IMR-90 (cell line): Measurements from ENCODE around the gene BMPER. TPM values are rescaled to one million over a fixed set of nuclear protein-coding genes. Genes with fewer than 3 reads are reported as not detected.

Source experiments
- ATAC-seq: fragments of 200-7000 bp; cut with Tn5 transposase; 2 replicates; pipeline ENCODE4 v1.9.1; 2020; ENCODE audit warnings: low read depth, mild to moderate bottlenecking, moderate library complexity
- BruUV-seq: library from RNA; stranded (reverse); fragments of 400-500 nt; replicated peaks from 2 replicates; lab custom pipeline; 2021; lab: Mats Ljungman, UMichigan
- CTCF ChIA-PET: fragments of 300-600 bp; formaldehyde crosslinking; extraction: SDS; loops from one replicate; lab custom pipeline; 2021; ENCODE audit warnings: antibody characterized with exemption; lab: Yijun Ruan, JAX
- POLR2A ChIA-PET: fragments of 300-600 bp; sonication (Branson Sonifier 250); formaldehyde crosslinking; loops from one replicate; lab custom pipeline; 2022; ENCODE audit warnings: antibody characterized with exemption; ENCODE audit not compliant: unreplicated experiment; lab: Charles Lee
- DNase-seq: peaks from one replicate; pipeline ENCODE4 v3.0.0; 2013
- H2AFZ ChIP-seq: replicated peaks from 2 replicates; pipeline ENCODE3; 2013; ENCODE audit warnings: low read length, mild to moderate bottlenecking; ENCODE audit not compliant: poor library complexity
- H2AK5ac ChIP-seq: 2 replicates; pipeline ENCODE4 v1.6.1; 2013; ENCODE audit warnings: low read depth, low read length, inconsistent platforms
- H2AK9ac ChIP-seq: replicated peaks from 2 replicates; pipeline ENCODE3; 2013; ENCODE audit warnings: mild to moderate bottlenecking, low read depth, low read length, moderate library complexity; ENCODE audit not compliant: poor library complexity
- H2BK120ac ChIP-seq: 2 replicates; pipeline ENCODE4 v1.6.1; 2013; ENCODE audit warnings: low read depth, low read length, inconsistent platforms
- H2BK15ac ChIP-seq: 3 replicates; pipeline ENCODE4 v1.6.1; 2013; ENCODE audit warnings: low read depth, low read length, inconsistent platforms
- H2BK20ac ChIP-seq: 2 replicates; pipeline ENCODE4 v1.6.1; 2013; ENCODE audit warnings: low read depth, mild to moderate bottlenecking, inconsistent platforms, low read length, moderate library complexity
- H2BK5ac ChIP-seq: 2 replicates; pipeline ENCODE4 v1.6.1; 2013; ENCODE audit warnings: mild to moderate bottlenecking, low read depth, low read length, inconsistent platforms; ENCODE audit not compliant: poor library complexity, severe bottlenecking
- H3K14ac ChIP-seq: replicated peaks from 2 replicates; pipeline ENCODE4 v1.6.1; 2013; ENCODE audit warnings: low read depth, low read length, inconsistent platforms
- H3K18ac ChIP-seq: 2 replicates; pipeline ENCODE4 v1.6.1; 2013; ENCODE audit warnings: low read depth, low read length, control low read depth
- H3K23ac ChIP-seq: 2 replicates; pipeline ENCODE4 v1.6.1; 2013; ENCODE audit warnings: low read depth, low read length, inconsistent platforms
- H3K27ac ChIP-seq: 2 replicates; pipeline ENCODE4 v1.5.1; 2013; ENCODE audit warnings: mild to moderate bottlenecking, control low read depth, low read length; ENCODE audit not compliant: insufficient read depth
- H3K27me3 ChIP-seq: 2 replicates; pipeline ENCODE4 v1.6.1; 2013; ENCODE audit warnings: low read length; ENCODE audit not compliant: control insufficient read depth, insufficient read depth
- H3K36me3 ChIP-seq: 2 replicates; pipeline ENCODE4 v1.6.1; 2013; ENCODE audit warnings: low read length, mixed read lengths; ENCODE audit not compliant: control insufficient read depth, insufficient read depth
- H3K4ac ChIP-seq: 2 replicates; pipeline ENCODE4 v1.6.1; 2013; ENCODE audit warnings: low read depth, low read length, inconsistent platforms
- H3K4me1 ChIP-seq: 2 replicates; pipeline ENCODE4 v1.6.1; 2013; ENCODE audit warnings: low read length, mixed read lengths; ENCODE audit not compliant: control insufficient read depth, insufficient read depth
- H3K4me2 ChIP-seq: 2 replicates; pipeline ENCODE4 v1.6.1; 2013; ENCODE audit warnings: low read depth, mild to moderate bottlenecking, control low read depth, low read length, moderate library complexity
- H3K4me3 ChIP-seq: 2 replicates; pipeline ENCODE4 v1.5.1; 2013; ENCODE audit warnings: low read depth, mild to moderate bottlenecking, control low read depth, low read length, moderate library complexity; ENCODE audit not compliant: insufficient read depth
- H3K56ac ChIP-seq: 2 replicates; pipeline ENCODE4 v1.6.1; 2013; ENCODE audit warnings: low read length, inconsistent platforms; ENCODE audit not compliant: insufficient read depth; ENCODE audit errors: extremely low read depth
- H3K79me1 ChIP-seq, 2 experiments: 2 replicates each; pipeline ENCODE4 v1.6.1; 2013; ENCODE audit warnings: low read length in 2 of 2, inconsistent platforms in 1 of 2, low read depth in 1 of 2
- H3K9ac ChIP-seq: 2 replicates; pipeline ENCODE4 v1.6.1; 2013; ENCODE audit warnings: low read depth, low read length, control low read depth
- H3K9me1 ChIP-seq: 2 replicates; pipeline ENCODE4 v1.6.1; 2013; ENCODE audit warnings: low read length, inconsistent platforms; ENCODE audit not compliant: insufficient read depth
- H3K9me3 ChIP-seq: 2 replicates; pipeline ENCODE4 v1.6.1; 2013; ENCODE audit warnings: low read length; ENCODE audit not compliant: control insufficient read depth, insufficient read depth
- H4K20me1 ChIP-seq: 2 replicates; pipeline ENCODE4 v1.6.1; 2013; ENCODE audit warnings: low read length, inconsistent platforms; ENCODE audit not compliant: insufficient read depth
- H4K5ac ChIP-seq: 2 replicates; pipeline ENCODE4 v1.6.1; 2013; ENCODE audit warnings: mild to moderate bottlenecking, low read depth, low read length, control low read depth
- H4K8ac ChIP-seq, 2 experiments: 2 replicates each; pipeline ENCODE4 v1.6.1; 2013; ENCODE audit warnings: low read depth in 2 of 2, low read length in 2 of 2, control low read depth in 1 of 2, inconsistent platforms in 1 of 2
- H4K91ac ChIP-seq: 2 replicates; pipeline ENCODE4 v1.6.1; 2013; ENCODE audit warnings: low read depth, low read length, inconsistent platforms; ENCODE audit not compliant: insufficient read depth
- CEBPB ChIP-seq: IDR thresholded peaks from 2 replicates; pipeline ENCODE4 v1.6.1; 2012; ENCODE audit warnings: low read depth, low read length, improper control_type of control experiment
- ELK1 ChIP-seq: fragments of 150-350 bp; IDR thresholded peaks from 2 replicates; pipeline ENCODE4 v1.6.1; 2016; ENCODE audit warnings: low read depth, mild to moderate bottlenecking, low read length, moderate library complexity, borderline replicate concordance
- MAZ ChIP-seq: IDR thresholded peaks from 2 replicates; pipeline ENCODE4 v1.6.1; 2012; ENCODE audit warnings: low read depth, mild to moderate bottlenecking, low read length, improper control_type of control experiment, moderate library complexity, borderline replicate concordance
- SMC3 ChIP-seq: fragments of 150-350 bp; IDR thresholded peaks from 2 replicates; pipeline ENCODE4 v1.6.1; 2016; ENCODE audit warnings: low read depth, mild to moderate bottlenecking, antibody characterized with exemption, low read length, moderate library complexity
- dilution Hi-C: fragments of 300-500 bp; cut with HindIII; formaldehyde crosslinking; loops from one replicate; pipeline ENCODE4 v1.14.3; 2018; ENCODE audit warnings: low sequenced_read_pairs; ENCODE audit not compliant: unreplicated experiment
- in situ Hi-C: fragments of 300-500 bp; cut with MboI; formaldehyde crosslinking; loops from 3 replicates; pipeline ENCODE4 v1.14.3; 2019; ENCODE audit warnings: low sequenced_read_pairs, inconsistent platforms, mixed read lengths
- intact Hi-C: fragments of 100-400 bp; cut with micrococcal nuclease; formaldehyde crosslinking; loops from 2 replicates; pipeline ENCODE4 v1.10.0; 2022
- polyA plus RNA-seq, 3 experiments: library from polyadenylated mRNA; depleted of rRNA; stranded (reverse); fragments of >200 nt; gene quantifications; 2 replicates each; pipeline ENCODE4 v1.2.3, GENCODE V29; 2012; ENCODE audit warnings: low replicate concordance in 1 of 3
- total RNA-seq: library from RNA; depleted of rRNA; stranded (reverse); fragments of >200 nt; gene quantifications from 2 replicates; pipeline ENCODE4 v1.2.3, GENCODE V29; 2012

Gene BMPER
- total and polyA plus RNA-seq, 2 of the 4 experiments (the other 2 are of a cell fraction): 6.2 to 7.9 TPM

- peak; percentile 68 for DNase-seq
- Histone ChIP-seq H2AK9ac (no peak overlapping the region), H4K8ac (no peak overlapping the region), H2BK120ac (no peak overlapping the region), H2BK15ac (0 out of 3 replicates have a peak overlapping the region, but pooled peaks have one; percentile 7), H2BK20ac (no peak overlapping the region), H4K20me1 (no peaks in the 10 kb centered on the region), H3K4me3 (no peak overlapping the region), H3K4ac (no peak overlapping the region), H3K23ac (no peak overlapping the region), H3K27ac (peak overlapping the region; percentile 47; the same call in 1 of the 2 replicates), H3K27me3 (no peaks in the 10 kb centered on the region), H4K5ac (peak overlapping the region; percentile 84; the same call in 1 of the 2 replicates), H2AK5ac (no peak overlapping the region), H2AFZ (no peak overlapping the region), H3K9ac (no peak overlapping the region), H3K14ac (no peak overlapping the region), H3K9me1 (no peaks in the 10 kb centered on the region; the same call in 1 of the 2 replicates), H4K91ac (no peak overlapping the region), H3K56ac (no peak overlapping the region), H3K36me3 (peaks cover 3% of the 10 kb centered on the region; the same call in 1 of the 2 replicates), H3K4me1 (peaks cover 6% of the 10 kb centered on the region), H3K9me3 (no peaks in the 10 kb centered on the region), H3K79me1 (no peaks in the 10 kb centered on the region), H3K4me2 (peak overlapping the region; percentile 44; the same call in 1 of the 2 replicates), H3K18ac (peak overlapping the region; percentile 63; the same call in 1 of the 2 replicates), H2BK5ac (peak overlapping the region; percentile 46)
- peak; percentile 69 for ATAC-seq
- dilution Hi-C loops: no loop called here
- no TSS peak for BruUV-seq
- in situ Hi-C loops: no loop called here
- CTCF ChIA-PET: no interaction called here
- TF ChIP-seq SMC3 (no peak), CEBPB (peak; percentile 60; the same call in 1 of the 2 replicates), ELK1 (no peak), MAZ (no peak)
- POLR2A ChIA-PET: no interaction called here
- intact Hi-C loops: no loop called here
Observed at GRCh38 chr7:33940503-33940902, 35.2 kb downstream of the BMPER start.
